ENCODE data around the gene MRPL19. TPM values are rescaled to one million over a fixed set of nuclear protein-coding genes. Genes with fewer than 3 reads are reported as not detected.
"Not testable (repeated sequence)": the region's sequence is repeated elsewhere in the genome, so short reads cannot be mapped to it uniquely, and the experiment has no call there.

The MRPL19 gene
- polyA plus RNA-seq, 4 donors = 26.5 to 40.2 (median 32.5) TPM

- Histone ChIP-seq H3K9me3 (ENCODE audit: control insufficient read depth in 2 of 2, insufficient read depth in 1 of 2, low read depth in 1 of 2, low read length in 1 of 2) (no peaks in the 10 kb centered on the region), H3K4me1 (ENCODE audit: control insufficient read depth in 3 of 3, insufficient read depth in 2 of 3, low read depth in 1 of 3, low read length in 2 of 3) (no peaks in the 10 kb centered on the region), H3K36me3 (ENCODE audit: control insufficient read depth in 3 of 3, insufficient read depth in 2 of 3, low read depth in 1 of 3, low read length in 3 of 3) (peaks cover 7 to 12% (median 11%) of the 10 kb centered on the region in 3 donors), H3K27me3 (ENCODE audit: control insufficient read depth in 3 of 3, insufficient read depth in 3 of 3, low read length in 3 of 3) (no peaks in the 10 kb centered on the region), H3K4me3 (ENCODE audit: low read depth in 1 of 3, low read length in 3 of 3) (no peak overlapping the region), H3K27ac (ENCODE audit: low read depth in 1 of 3, low read length in 2 of 3) (no peak overlapping the region)
- FAIRE-seq (no peak), DNase-seq (no peak)
Measured at GRCh38 chr2:75657798-75658197, 11.2 kb downstream of the MRPL19 start.

GRCh38 chr2:75666911-75667310 is 20.3 kb downstream of the MRPL19 start:
- 86 to 92% (median 89%) methylated on average over 6 of the region's 6 CpGs for WGBS, 3 donors

DNA sequence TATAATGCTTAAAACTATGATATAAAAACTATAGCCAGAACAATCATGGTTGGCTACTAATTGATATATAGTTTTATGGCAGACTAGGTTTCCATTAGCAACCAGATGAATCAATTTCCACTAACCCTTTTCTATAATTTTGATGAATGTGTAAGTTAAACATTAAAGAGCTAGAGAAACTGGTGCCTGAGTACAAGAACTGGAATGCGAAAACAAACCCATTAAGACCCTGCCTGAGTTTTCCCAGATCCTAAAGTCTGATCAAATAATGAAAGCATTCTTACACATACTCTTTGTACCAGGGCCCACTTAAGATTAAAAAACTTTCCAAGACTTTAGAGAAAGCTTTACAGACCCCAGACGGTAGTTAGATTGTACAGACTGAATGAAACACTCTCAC is 21.3 kb downstream of the MRPL19 start:
- WGBS, 3 donors = 85 to 94% (median 91%) methylated on average over 2 of the region's 2 CpGs
- peaks cover 4 to 12% (median 10%) of the 10 kb centered on the region in 3 donors for H3K36me3 ChIP-seq (ENCODE audit: control insufficient read depth in 3 of 3, insufficient read depth in 2 of 3, low read depth in 1 of 3, low read length in 3 of 3)
- DNase-seq (no peak), FAIRE-seq (no peak)
- no peaks in the 10 kb centered on the region for H3K27me3 ChIP-seq (ENCODE audit: control insufficient read depth in 3 of 3, insufficient read depth in 3 of 3, low read length in 3 of 3)
- H3K4me3 ChIP-seq (ENCODE audit: low read depth in 1 of 3, low read length in 3 of 3) = no peak overlapping the region
- H3K27ac ChIP-seq (ENCODE audit: low read depth in 1 of 3, low read length in 2 of 3) = no peak overlapping the region
- no peaks in the 10 kb centered on the region for H3K4me1 ChIP-seq (ENCODE audit: control insufficient read depth in 3 of 3, insufficient read depth in 2 of 3, low read depth in 1 of 3, low read length in 2 of 3)
- H3K9me3 ChIP-seq (ENCODE audit: control insufficient read depth in 2 of 2, insufficient read depth in 1 of 2, low read depth in 1 of 2, low read length in 1 of 2) = no peaks in the 10 kb centered on the region

More at GRCh38 chr2:75666911-75667310, 20.3 kb downstream of the MRPL19 start:
- Histone ChIP-seq H3K9me3 (ENCODE audit: control insufficient read depth in 2 of 2, insufficient read depth in 1 of 2, low read depth in 1 of 2, low read length in 1 of 2) (no peaks in the 10 kb centered on the region), H3K27me3 (ENCODE audit: control insufficient read depth in 3 of 3, insufficient read depth in 3 of 3, low read length in 3 of 3) (no peaks in the 10 kb centered on the region), H3K36me3 (ENCODE audit: control insufficient read depth in 3 of 3, insufficient read depth in 2 of 3, low read depth in 1 of 3, low read length in 3 of 3) (peaks cover 4 to 11% (median 7%) of the 10 kb centered on the region in 3 donors), H3K4me3 (ENCODE audit: low read depth in 1 of 3, low read length in 3 of 3) (no peak overlapping the region), H3K27ac (ENCODE audit: low read depth in 1 of 3, low read length in 2 of 3) (no peak overlapping the region), H3K4me1 (ENCODE audit: control insufficient read depth in 3 of 3, insufficient read depth in 2 of 3, low read depth in 1 of 3, low read length in 2 of 3) (no peaks in the 10 kb centered on the region)
- no peak for DNase-seq
- FAIRE-seq = no peak

DNA sequence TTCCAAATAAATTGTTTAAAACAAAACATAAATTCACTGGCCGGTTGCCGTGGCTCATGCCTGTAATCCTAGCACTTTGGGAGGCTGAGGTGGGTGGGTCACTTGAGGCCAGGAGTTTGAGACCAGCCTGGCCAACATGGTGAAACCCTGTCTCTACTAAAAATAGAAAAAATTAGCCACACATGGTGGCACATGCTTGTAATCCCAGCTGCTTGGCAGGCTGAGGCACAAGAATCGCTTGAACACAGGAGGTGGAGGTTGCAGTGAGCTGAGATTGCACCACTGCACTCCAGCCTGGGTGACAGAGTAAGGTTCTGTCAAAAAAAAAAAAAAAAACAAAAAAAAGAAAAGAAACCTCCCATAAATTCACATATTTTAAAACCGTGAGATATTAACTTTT is 28.8 kb downstream of the MRPL19 start:
- FAIRE-seq; H3K4me3 ChIP-seq (ENCODE audit: low read depth in 1 of 3, low read length in 3 of 3); H3K27me3 ChIP-seq (ENCODE audit: control insufficient read depth in 3 of 3, insufficient read depth in 3 of 3, low read length in 3 of 3); H3K27ac ChIP-seq (ENCODE audit: low read depth in 1 of 3, low read length in 2 of 3); H3K9me3 ChIP-seq (ENCODE audit: control insufficient read depth in 2 of 2, insufficient read depth in 1 of 2, low read depth in 1 of 2, low read length in 1 of 2); DNase-seq; H3K4me1 ChIP-seq (ENCODE audit: control insufficient read depth in 3 of 3, insufficient read depth in 2 of 3, low read depth in 1 of 3, low read length in 2 of 3); H3K36me3 ChIP-seq (ENCODE audit: control insufficient read depth in 3 of 3, insufficient read depth in 2 of 3, low read depth in 1 of 3, low read length in 3 of 3): not testable (repeated sequence)
- WGBS, 3 donors = 93 to 97% (median 93%) methylated on average over 4 of the region's 4 CpGs

DNA sequence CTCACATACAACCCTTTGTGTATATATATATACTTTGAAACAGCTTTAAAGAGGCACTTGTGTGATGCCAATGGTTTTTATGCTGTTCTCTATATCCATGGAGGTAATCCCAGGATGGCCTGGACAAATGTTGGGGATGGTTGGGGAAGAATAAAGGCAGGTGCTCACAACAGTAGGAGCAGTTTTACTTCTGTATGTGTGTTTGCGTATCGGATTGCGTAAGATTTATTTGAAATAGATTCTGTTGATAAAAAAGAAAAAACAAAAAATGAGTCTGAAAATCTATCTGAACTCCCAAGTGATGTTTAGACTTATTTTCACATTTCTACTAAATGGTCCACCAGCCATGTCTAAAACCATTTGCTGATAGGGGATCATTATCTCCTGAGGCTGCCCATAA is 29.3 kb downstream of the MRPL19 start:
- WGBS, 3 donors = 93 to 96% (median 95%) methylated on average over 3 of the region's 3 CpGs
- no peaks in the 10 kb centered on the region for H3K4me1 ChIP-seq (ENCODE audit: control insufficient read depth in 3 of 3, insufficient read depth in 2 of 3, low read depth in 1 of 3, low read length in 2 of 3)
- FAIRE-seq (no peak), DNase-seq (no peak)
- no peak overlapping the region for H3K4me3 ChIP-seq (ENCODE audit: low read depth in 1 of 3, low read length in 3 of 3)
- peaks cover 0 to 7% (median 6%) of the 10 kb centered on the region in 3 donors for H3K36me3 ChIP-seq (ENCODE audit: control insufficient read depth in 3 of 3, insufficient read depth in 2 of 3, low read depth in 1 of 3, low read length in 3 of 3)
- H3K27me3 ChIP-seq (ENCODE audit: control insufficient read depth in 3 of 3, insufficient read depth in 3 of 3, low read length in 3 of 3) = no peaks in the 10 kb centered on the region
- H3K27ac ChIP-seq (ENCODE audit: low read depth in 1 of 3, low read length in 2 of 3) = no peak overlapping the region
- H3K9me3 ChIP-seq (ENCODE audit: control insufficient read depth in 2 of 2, insufficient read depth in 1 of 2, low read depth in 1 of 2, low read length in 1 of 2) = no peaks in the 10 kb centered on the region

GRCh38 chr2:75676464-75676863 is 29.9 kb downstream of the MRPL19 start:
- Histone ChIP-seq H3K27ac (ENCODE audit: low read depth in 1 of 3, low read length in 2 of 3) (no peak overlapping the region), H3K9me3 (ENCODE audit: control insufficient read depth in 2 of 2, insufficient read depth in 1 of 2, low read depth in 1 of 2, low read length in 1 of 2) (peaks cover 0 to 5% of the 10 kb centered on the region in 2 donors), H3K4me1 (ENCODE audit: control insufficient read depth in 3 of 3, insufficient read depth in 2 of 3, low read depth in 1 of 3, low read length in 2 of 3) (no peaks in the 10 kb centered on the region), H3K27me3 (ENCODE audit: control insufficient read depth in 3 of 3, insufficient read depth in 3 of 3, low read length in 3 of 3) (no peaks in the 10 kb centered on the region), H3K36me3 (ENCODE audit: control insufficient read depth in 3 of 3, insufficient read depth in 2 of 3, low read depth in 1 of 3, low read length in 3 of 3) (peaks cover 2 to 13% (median 4%) of the 10 kb centered on the region in 3 donors), H3K4me3 (ENCODE audit: low read depth in 1 of 3, low read length in 3 of 3) (no peak overlapping the region)
- no peak for FAIRE-seq
- DNase-seq = no peak
- WGBS, 3 donors = 91 to 95% (median 95%) methylated on average over 3 of the region's 3 CpGs

GRCh38 chr2:75679556-75679955 is 33.0 kb downstream of the MRPL19 start:
- no peak overlapping the region for H3K4me3 ChIP-seq (ENCODE audit: low read depth in 1 of 3, low read length in 3 of 3)
- H3K9me3 ChIP-seq (ENCODE audit: control insufficient read depth in 2 of 2, insufficient read depth in 1 of 2, low read depth in 1 of 2, low read length in 1 of 2) = peaks cover 0 to 10% of the 10 kb centered on the region in 2 donors
- DNase-seq (no peak), FAIRE-seq (no peak)
- 51 to 82% (median 60%) methylated on average over 1 of the region's 1 CpG for WGBS, 3 donors
- H3K27me3 ChIP-seq (ENCODE audit: control insufficient read depth in 3 of 3, insufficient read depth in 3 of 3, low read length in 3 of 3) = no peaks in the 10 kb centered on the region
- H3K27ac ChIP-seq (ENCODE audit: low read depth in 1 of 3, low read length in 2 of 3) = no peak overlapping the region
- no peaks in the 10 kb centered on the region for H3K4me1 ChIP-seq (ENCODE audit: control insufficient read depth in 3 of 3, insufficient read depth in 2 of 3, low read depth in 1 of 3, low read length in 2 of 3)
- peaks cover 1 to 17% (median 4%) of the 10 kb centered on the region in 3 donors for H3K36me3 ChIP-seq (ENCODE audit: control insufficient read depth in 3 of 3, insufficient read depth in 2 of 3, low read depth in 1 of 3, low read length in 3 of 3)

DNA sequence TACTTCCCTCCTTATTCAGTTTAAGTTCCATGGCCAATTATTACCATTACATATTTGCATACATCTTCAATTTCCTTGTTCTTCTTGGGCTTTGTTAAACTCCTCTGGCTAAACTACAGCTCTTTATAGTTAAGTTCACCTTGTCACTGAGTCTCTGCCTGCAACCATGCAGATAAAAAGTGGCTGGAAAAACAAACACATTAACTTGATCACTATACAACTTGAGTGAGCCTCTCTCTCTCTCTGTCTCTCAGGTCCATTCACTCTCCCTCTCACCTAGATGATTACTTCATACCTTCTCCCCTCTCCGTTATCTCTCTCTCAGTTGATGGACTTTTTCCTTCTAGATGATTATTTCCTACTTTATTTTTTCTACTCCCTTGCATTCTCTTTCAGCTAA is 33.8 kb downstream of the MRPL19 start:
- 57 to 78% (median 73%) methylated on average over 1 of the region's 1 CpG for WGBS, 3 donors
- no peak for FAIRE-seq
- Histone ChIP-seq H3K4me3 (ENCODE audit: low read depth in 1 of 3, low read length in 3 of 3) (no peak overlapping the region), H3K9me3 (ENCODE audit: control insufficient read depth in 2 of 2, insufficient read depth in 1 of 2, low read depth in 1 of 2, low read length in 1 of 2) (peaks cover 0 to 10% of the 10 kb centered on the region in 2 donors), H3K36me3 (ENCODE audit: control insufficient read depth in 3 of 3, insufficient read depth in 2 of 3, low read depth in 1 of 3, low read length in 3 of 3) (peaks cover 1 to 17% (median 4%) of the 10 kb centered on the region in 3 donors), H3K4me1 (ENCODE audit: control insufficient read depth in 3 of 3, insufficient read depth in 2 of 3, low read depth in 1 of 3, low read length in 2 of 3) (no peaks in the 10 kb centered on the region), H3K27ac (ENCODE audit: low read depth in 1 of 3, low read length in 2 of 3) (no peak overlapping the region), H3K27me3 (ENCODE audit: control insufficient read depth in 3 of 3, insufficient read depth in 3 of 3, low read length in 3 of 3) (no peaks in the 10 kb centered on the region)
- peak in 1 of 2 donors; percentile 2 for DNase-seq

- 97 to 100% (median 98%) methylated on average over 5 of the region's 5 CpGs for WGBS, 3 donors
- not testable (repeated sequence) for H3K4me3 ChIP-seq (ENCODE audit: low read depth in 1 of 3, low read length in 3 of 3); H3K9me3 ChIP-seq (ENCODE audit: control insufficient read depth in 2 of 2, insufficient read depth in 1 of 2, low read depth in 1 of 2, low read length in 1 of 2); FAIRE-seq; DNase-seq; H3K27ac ChIP-seq (ENCODE audit: low read depth in 1 of 3, low read length in 2 of 3); H3K4me1 ChIP-seq (ENCODE audit: control insufficient read depth in 3 of 3, insufficient read depth in 2 of 3, low read depth in 1 of 3, low read length in 2 of 3); H3K27me3 ChIP-seq (ENCODE audit: control insufficient read depth in 3 of 3, insufficient read depth in 3 of 3, low read length in 3 of 3)
- peaks cover 4 to 21% (median 10%) of the 10 kb centered on the region in 3 donors for H3K36me3 ChIP-seq (ENCODE audit: control insufficient read depth in 3 of 3, insufficient read depth in 2 of 3, low read depth in 1 of 3, low read length in 3 of 3)
Measured at GRCh38 chr2:75683430-75683829, 36.8 kb downstream of the MRPL19 start.
